GM15510 (cell line): ENCODE measurements around the gene PCYT1A.

Experiments
- POLR2A ChIP-seq: IDR thresholded peaks from 3 replicates; pipeline ENCODE4 v1.6.1; 2011; ENCODE audit warnings: borderline replicate concordance; ENCODE audit not compliant: insufficient read length; ENCODE audit errors: extremely low read depth

PCYT1A gene

DNA sequence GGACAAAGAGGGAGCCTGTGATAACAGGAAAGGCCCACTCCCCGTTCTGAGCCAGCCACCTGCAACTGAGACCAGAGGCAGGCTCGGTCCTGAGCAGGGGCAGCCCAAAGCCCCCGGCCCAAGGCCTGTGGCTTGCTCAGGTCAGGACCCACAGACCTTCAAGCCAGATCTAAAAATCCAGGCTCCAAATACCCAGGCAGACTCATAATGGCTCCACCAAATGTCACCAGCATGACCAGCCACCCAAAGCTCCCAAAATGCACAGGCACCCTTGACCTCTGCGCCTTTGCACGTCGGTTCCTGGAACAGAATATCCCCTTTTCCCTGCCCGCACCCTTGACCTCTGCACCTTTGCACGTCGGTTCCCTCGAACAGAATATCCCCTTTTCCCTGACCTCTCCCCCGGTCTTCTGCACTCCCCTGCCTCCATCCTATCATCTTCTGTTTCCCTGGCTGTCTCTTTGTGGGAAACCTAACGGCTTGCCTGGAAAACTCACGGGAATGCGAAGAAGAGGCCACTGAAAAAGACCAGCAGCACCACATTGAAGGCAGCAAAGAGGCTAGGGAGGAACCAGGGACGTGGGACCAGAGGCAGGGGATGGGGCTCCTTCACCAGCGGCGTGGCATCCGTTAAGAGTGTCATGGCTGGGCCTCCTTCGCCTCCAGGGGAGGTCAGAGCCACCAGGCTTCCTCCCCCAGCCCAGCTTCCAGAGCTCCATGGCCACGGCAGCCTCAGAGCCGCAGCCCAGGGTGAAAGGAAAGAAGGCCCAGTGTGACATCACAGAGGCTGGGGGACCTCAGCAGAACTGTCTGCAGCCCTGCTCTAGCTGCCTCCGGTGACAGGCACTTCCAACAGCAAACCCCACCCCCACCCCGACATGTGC is 76.6 kb downstream of the PCYT1A start, which contains the start of gene ZDHHC19:
TSS of gene ZDHHC19 (minus strand) at position 728 of the 884 bp plus-strand sequence. CDS start at position 643, 85 bp downstream.
- TF ChIP-seq POLR2A, result no peak

DNA sequence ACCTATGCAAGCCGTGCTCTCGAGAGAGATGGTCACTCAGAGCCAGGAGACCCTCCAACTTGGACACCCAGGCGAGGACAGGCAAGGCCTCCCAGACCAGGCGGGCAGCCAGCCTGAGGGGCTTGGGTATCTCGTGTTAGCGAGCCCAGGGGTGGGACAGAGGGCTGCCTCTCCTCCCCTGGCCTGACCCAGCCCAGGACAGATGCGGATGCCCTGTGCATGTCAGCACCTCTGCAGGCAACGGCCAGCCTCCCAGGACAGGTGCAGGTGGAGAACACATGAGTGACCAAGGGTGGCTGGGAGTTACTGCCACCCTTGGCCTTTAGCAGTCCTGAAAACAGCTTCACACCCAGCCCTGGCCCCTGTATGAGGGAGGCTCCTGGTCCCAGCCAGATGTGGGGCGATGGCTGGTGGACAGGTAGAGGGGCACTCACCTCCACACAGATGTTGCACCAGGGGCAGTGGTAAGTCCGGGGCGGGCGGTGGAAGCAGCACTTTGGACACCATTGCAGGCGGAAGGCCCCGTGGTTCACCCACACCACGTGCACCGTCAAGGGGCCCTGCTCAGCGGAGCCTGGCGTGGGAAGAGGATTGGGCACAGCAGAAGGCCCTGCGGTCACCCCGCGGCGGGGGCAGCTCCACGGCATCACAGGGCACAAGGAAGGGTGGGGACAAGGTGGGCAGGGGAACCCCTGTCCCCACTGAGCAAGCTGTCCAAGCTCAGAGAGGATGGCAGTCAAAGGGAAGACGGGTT is 78.4 kb downstream of the PCYT1A start:
- no peak for TF ChIP-seq POLR2A

DNA sequence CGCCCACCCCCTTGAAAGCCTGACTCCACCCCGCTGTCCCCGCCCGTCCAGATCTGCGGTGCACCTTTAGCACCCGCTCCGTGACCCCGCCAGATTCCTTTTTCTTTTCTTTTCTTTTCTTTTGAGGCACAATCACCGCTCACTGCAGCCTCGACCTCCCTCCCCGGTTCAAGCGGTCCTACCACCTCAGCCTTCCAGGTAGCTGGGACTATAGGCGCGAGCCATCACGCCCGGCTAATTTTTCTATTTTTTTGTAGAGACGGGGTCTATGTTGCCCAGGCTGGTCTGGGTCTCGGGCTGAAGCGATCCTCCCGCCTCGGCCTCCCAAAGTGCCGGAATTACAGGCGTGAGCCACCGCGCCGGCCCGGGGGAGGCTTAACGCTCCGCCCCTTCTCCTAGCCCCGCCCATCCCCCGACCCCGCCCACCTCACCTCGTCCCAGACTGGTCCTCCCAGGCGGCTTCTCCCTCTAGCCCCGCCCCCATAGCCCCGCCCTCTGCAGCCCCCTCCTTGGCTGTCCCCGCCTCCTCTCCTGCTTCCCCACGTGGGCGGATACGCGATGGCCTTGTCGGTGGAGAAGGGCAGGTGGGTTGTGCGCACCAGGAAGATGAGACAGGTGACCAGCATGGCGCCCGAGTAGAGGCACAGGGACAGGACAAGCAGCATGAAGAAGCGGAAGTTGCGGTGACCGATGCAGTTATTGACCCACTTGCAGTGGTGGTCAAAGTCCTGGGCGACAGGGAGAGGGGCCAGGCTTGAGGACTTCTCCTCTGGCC is 79.5 kb downstream of the PCYT1A start:
- TF ChIP-seq POLR2A, result no peak

DNA sequence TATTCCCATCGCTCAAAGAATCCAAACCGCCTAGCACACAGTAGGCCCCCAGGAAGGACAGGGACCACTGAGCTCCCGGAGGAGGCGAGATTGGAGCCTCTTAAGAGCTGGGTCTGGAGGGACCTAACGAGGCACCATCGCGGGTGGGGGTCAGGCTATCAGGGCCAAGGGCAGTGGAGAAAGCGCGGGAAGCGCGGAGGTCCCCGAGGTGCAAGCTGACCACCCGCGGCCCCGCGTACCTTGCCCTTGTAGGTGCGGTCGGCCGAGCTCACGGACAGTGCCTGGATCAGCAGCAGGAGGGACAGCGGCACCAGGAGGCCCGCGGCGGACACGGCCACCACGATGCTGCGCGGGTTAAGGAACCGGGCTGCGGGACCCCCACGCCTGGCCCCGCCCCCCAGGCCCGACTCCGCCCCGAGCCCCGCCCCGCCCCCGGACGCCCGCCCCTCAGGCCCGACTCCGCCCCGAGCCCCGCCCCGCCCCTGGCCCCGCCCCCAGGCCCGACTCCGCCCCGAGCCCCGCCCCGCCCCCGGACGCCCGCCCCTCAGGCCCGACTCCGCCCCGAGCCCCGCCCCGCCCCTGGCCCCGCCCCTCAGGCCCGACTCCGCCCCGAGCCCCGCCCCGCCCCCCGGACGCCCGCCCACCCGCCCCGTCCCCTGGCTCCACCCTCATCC is 80.2 kb downstream of the PCYT1A start:
- TF ChIP-seq POLR2A, result no peak

DNA sequence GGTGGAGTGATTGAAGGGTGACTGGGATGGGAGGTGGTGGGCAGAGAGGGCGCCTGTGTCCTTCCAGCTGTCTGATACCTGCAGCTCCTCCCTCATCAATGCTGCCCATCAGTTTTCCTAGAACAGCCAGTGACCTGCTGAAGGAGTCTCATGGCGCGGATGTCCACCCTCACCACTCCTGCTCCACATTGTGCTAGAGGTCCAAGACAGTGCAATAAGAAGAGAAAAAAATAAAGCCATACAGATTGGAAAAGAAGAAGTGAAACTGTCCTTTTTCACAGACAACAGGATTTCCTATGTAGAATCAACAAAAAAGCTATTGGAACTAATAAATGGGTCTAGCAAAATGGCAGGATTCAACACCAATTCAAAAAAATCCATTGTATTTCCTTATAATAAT is 83.7 kb downstream of the PCYT1A start:
- no peak for TF ChIP-seq POLR2A

DNA sequence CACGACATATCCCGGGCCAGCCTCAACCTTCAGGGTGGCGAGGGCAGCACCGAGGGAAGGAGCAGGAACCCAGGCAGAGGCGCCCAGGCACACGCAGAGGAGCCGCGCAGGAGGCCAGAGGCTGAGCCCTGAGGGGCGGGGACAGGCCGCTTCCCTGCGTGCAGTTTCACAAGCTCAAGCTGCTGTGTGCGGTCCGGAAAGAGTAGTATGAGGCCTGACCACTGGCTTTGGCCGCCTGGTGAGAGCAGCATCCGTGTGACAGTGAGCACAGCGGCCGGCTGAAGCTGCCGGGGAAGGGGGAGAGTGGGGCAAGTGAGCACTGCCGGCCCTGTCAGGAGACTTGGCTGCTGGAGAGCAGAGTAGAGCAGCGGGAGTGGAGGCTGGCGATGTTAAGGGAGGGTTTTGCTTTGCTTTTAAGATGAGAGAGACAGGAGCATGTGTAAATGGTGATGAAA is 85.0 kb downstream of the PCYT1A start:
- no peak for TF ChIP-seq POLR2A

DNA sequence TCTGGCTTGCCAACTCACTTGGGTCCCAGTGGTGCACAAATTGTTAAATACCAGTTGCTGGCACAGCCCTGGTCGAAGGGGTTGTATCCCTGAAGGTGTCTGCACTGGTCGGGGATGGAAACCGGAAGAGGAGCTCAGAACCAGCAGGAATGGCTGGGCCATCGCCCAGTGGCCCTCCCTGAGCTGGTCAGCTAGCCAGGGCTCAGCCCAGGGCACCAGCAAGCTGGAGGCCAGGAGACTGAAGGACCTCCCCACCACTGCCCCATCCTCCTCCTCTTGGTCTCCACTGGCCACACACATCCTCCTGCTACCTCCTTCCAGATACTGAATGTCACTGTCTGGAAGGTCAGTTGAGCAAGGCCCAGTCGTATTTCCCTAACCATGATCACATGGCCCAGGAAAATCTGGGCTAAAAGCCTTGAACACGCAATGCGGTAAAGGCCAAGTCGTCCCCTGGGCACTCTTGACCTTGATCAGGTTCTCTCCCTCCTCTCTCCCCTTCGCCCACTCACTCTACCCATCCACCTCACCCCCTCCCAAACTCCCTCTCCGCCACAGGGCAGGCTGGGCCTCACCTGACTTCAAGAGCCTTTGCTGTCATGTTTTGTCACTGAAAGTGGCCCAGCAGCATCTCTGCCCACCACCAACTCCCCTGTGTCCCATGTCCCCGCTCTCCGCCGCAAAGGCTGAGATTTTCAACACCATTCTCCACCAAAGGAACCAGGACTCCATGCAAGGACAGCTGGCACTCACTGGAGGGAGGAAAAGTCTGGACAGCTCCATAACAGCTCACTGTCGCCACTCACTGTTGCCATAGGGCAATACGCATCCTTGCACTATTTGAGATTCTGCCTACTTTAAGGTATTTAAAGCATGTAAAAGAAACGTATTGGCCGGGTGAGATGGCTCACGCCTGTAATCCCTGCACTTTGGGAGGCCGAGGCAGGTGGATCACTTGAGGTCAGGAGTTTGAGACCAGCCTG is 88.5 kb downstream of the PCYT1A start:
- TF ChIP-seq POLR2A, result no peak

DNA sequence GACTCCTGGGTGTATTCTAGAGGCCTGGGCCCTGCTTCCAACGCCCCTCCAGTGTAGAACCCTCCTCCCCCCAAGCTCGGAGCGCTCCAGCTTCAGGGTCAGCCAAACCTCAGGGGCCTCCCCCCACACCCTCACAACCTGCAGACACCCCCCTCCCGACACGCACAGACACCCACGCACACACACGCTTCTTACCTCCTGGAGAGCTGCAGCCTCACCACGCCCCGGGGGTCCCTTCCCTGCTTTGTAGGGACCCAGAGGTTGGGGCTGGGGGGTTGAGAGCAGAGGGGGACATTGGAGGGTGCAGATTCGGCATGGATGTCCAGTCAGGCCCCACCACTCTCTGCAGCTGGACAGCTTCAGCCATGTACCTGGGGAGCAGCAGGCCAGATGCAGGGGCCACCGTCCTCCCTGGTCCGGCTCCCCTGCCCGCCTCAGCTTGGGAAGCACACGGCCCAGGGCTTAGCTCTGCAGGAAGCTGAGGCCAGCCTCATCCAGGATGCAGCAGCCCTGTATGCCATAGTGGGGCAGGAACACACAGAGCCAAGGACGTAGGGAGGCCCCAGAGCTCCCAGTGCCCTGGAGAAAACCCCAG is 89.3 kb downstream of the PCYT1A start:
- no peak for TF ChIP-seq POLR2A

DNA sequence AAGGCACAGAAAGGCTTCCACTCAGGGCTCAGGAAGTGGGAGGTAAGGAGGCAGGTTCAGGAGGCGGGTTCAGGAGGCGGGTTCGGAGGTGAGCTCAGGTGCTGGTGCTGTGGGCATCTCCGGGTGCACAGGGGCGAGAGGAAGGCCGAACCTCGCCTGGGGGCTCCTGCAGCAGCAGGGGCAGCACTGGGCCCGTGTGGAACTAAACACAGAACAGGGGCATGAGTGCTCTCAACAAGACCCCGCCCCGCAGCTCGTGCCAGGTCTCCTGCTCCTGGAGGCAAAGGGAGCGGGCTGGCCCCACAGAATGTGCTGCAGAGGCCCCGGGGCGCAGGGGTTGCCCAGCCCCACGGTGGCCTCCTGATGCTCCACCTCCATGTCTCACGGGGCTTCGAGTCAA is 90.0 kb downstream of the PCYT1A start:
- no peak for TF ChIP-seq POLR2A

DNA sequence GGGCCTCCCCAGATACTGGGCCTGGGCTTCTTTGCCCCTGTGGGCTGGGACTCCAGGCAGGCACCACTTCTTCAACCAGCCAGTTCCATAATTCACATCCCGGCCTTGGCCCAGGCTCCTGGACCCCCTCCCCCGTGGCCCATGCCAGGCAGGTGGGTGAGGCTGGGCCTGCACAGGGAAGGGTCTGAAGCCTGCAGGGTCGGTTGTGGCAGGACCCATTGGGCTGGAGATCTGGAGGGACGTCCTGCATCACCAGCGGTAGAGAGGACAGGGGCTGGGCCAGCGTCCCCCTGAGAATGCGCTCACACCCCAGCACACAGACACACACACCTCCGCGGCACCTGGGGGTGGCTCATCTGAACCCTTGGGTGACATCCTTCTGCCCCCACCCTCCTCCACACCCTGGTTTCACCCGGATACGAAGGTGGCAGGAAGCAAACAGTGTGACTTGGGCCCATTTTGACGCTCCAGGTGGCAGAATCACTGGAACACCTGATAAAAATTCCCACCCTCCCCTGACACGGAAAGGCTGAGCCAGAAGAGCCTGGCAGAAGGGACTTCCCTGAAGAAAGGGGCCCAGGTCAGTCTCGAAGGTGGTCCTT is 91.8 kb downstream of the PCYT1A start:
- no peak for TF ChIP-seq POLR2A

DNA sequence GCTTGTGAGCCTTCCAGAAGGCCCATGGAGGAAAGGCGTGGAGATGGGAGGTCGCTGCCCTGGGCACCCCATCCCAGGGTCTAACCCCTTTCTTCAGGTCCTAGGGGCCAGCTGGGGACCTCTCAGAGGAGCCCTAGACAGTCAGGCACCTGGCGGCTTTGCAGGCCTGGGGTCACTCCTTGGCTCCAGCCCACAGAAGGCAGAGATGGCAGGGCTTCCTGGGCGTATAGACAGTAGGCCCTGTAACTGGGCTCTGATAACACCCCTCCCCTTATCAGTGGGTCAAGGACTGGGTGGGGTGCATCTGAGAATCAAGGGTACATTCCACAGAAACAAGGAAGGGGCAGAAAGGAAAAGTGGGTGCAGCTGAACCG is 93.0 kb downstream of the PCYT1A start:
- TF ChIP-seq POLR2A, result no peak

DNA sequence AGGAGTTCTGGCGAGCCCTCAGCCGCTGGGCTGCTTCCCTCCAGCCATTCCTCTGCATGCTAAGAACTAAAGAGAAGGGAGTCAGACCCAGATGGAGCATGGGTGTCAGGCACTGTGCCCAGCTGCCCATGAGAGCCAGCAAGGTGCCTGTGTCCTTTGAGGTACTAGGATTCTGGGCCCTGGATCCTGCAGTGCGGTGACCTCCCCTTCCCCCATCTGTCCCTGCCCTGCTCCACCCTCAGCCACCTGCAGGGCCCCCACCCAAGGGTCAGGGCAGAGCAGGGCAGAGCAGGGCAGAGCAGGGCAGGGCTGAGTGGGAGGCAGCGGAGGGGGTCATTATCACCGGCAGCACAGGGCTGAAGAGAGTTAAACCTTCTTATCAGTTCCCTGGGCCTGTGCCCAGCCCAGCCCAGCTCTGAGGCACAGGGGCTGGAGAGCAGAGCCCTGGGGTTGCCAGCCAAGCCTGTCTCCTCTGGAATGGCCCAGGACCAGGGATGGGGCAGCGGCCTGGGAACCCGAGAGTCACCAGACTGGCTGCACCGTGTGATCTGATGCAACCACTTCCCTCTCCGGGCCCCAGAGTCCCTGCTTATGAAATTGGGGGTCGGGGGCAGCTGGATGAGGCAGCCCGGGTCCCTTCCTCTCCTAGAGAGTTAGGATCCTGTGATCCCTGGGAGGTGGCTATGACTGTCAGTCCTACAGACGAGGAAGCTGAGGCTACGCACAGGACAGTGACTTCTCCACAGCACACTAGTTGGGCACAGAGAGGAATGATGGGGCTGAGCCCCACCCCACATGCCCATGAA is 93.6 kb downstream of the PCYT1A start:
- no peak for TF ChIP-seq POLR2A
